ENCODE measurements around the gene MYOG.

DNA sequence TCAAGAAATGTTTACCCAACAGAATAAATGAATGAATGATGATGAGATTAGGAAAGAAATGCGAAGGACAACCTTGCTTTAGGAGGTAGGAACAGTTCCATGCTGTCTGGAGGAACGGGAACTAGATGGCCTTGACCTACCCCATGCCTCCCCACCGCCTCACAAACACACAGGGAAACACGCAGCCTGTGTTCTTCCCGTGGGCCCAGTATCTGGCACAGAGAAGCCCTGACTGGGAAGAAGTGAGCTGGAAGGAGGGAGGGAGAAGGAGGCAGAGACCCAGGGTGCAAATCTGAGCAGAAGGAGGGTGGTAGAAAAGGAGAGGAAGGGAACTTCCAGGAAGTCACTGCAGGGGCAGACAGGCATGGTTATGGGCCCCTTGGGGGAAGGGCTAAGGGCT, 38.2 kb upstream of the MYOG start:
- TF ChIP-seq POLR2AphosphoS5 (IDR thresholded peaks at IDR 0.05) (no peak), EP300 (IDR thresholded peaks at IDR 0.05) (no peak)
- TF ChIP-seq, protein P1, sequence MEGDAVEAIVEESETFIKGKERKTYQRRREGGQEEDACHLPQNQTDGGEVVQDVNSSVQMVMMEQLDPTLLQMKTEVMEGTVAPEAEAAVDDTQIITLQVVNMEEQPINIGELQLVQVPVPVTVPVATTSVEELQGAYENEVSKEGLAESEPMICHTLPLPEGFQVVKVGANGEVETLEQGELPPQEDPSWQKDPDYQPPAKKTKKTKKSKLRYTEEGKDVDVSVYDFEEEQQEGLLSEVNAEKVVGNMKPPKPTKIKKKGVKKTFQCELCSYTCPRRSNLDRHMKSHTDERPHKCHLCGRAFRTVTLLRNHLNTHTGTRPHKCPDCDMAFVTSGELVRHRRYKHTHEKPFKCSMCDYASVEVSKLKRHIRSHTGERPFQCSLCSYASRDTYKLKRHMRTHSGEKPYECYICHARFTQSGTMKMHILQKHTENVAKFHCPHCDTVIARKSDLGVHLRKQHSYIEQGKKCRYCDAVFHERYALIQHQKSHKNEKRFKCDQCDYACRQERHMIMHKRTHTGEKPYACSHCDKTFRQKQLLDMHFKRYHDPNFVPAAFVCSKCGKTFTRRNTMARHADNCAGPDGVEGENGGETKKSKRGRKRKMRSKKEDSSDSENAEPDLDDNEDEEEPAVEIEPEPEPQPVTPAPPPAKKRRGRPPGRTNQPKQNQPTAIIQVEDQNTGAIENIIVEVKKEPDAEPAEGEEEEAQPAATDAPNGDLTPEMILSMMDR (IDR thresholded peaks at IDR 0.05), result no peak

All from esophagus muscularis mucosa (tissue), 4 donors.